Measurements from ENCODE around the gene TCF23. TPM values are rescaled to one million over a fixed set of nuclear protein-coding genes. Genes with fewer than 3 reads are reported as not detected.

Gene TCF23
- total and polyA plus RNA-seq, 4 donors, result under 0.01 to 0.05 (median 0.02) TPM; not detected in 1

DNA sequence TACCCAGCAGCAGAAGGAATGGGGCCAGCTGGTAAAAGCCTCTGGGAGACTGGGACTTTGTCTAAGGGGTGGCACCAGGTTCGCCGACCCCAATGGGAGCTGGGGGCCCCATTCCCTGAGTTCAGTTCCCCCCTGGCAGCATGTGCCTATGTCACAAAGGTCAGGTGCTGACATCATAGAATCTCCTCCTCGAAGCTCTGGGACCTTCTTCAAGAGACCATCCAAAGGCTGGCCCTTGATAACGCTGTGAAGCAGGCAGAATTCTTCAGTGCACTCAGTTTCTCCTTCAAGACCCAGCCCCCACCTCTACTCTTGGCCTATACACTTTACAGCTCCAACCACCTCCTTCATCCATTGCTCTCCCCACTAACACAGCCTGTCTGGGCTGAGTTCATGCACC is 9.5 kb upstream of the TCF23 start, which contains the start of gene PRR30:
Gene PRR30, minus strand, starts transcription at position 101 of the 400 bp plus-strand sequence. CDS start 1,081 bp downstream, outside the sequence.
- WGBS, result 81% methylated on average over 4 of the region's 4 CpGs
- H3K27me3 ChIP-seq (ENCODE audit: control insufficient read depth in 4 of 4, insufficient read depth in 4 of 4, low read length in 3 of 4), result peaks cover 0 to 2% (median 0%) of the 10 kb centered on the region in 4 donors
- no peaks in the 10 kb centered on the region for H3K36me3 ChIP-seq (ENCODE audit: control insufficient read depth in 4 of 4, insufficient read depth in 3 of 4, low read depth in 1 of 4, low read length in 3 of 4)
- DNase-seq (ENCODE audit: low spot score), result no peak
- TF ChIP-seq NR2F2 (IDR thresholded peaks at IDR 0.05) (no peak), JUND (IDR thresholded peaks at IDR 0.05) (no peak), HNF4G (IDR thresholded peaks at IDR 0.05) (no peak), EGR1 (IDR thresholded peaks at IDR 0.05; ENCODE audit: low read depth in 2 of 2) (no peak), SP1 (IDR thresholded peaks at IDR 0.05) (no peak), GABPA (IDR thresholded peaks at IDR 0.05 in 1 of 2, conservative IDR thresholded peaks at IDR 0.05 in 1 of 2) (no peak), RXRA (IDR thresholded peaks at IDR 0.05) (no peak), FOXA2 (IDR thresholded peaks at IDR 0.05) (no peak), RAD21 (IDR thresholded peaks at IDR 0.05) (no peak)
- TF ChIP-seq, protein P1, sequence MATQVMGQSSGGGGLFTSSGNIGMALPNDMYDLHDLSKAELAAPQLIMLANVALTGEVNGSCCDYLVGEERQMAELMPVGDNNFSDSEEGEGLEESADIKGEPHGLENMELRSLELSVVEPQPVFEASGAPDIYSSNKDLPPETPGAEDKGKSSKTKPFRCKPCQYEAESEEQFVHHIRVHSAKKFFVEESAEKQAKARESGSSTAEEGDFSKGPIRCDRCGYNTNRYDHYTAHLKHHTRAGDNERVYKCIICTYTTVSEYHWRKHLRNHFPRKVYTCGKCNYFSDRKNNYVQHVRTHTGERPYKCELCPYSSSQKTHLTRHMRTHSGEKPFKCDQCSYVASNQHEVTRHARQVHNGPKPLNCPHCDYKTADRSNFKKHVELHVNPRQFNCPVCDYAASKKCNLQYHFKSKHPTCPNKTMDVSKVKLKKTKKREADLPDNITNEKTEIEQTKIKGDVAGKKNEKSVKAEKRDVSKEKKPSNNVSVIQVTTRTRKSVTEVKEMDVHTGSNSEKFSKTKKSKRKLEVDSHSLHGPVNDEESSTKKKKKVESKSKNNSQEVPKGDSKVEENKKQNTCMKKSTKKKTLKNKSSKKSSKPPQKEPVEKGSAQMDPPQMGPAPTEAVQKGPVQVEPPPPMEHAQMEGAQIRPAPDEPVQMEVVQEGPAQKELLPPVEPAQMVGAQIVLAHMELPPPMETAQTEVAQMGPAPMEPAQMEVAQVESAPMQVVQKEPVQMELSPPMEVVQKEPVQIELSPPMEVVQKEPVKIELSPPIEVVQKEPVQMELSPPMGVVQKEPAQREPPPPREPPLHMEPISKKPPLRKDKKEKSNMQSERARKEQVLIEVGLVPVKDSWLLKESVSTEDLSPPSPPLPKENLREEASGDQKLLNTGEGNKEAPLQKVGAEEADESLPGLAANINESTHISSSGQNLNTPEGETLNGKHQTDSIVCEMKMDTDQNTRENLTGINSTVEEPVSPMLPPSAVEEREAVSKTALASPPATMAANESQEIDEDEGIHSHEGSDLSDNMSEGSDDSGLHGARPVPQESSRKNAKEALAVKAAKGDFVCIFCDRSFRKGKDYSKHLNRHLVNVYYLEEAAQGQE (IDR thresholded peaks at IDR 0.05), result no peak
- H3K9me3 ChIP-seq (ENCODE audit: control insufficient read depth in 4 of 4, low read length in 3 of 4), result no peaks in the 10 kb centered on the region
- H3K27ac ChIP-seq (ENCODE audit: low read depth in 1 of 2, low read length in 2 of 2), result no peak within 1 kb of the TSS
- H3K4me1 ChIP-seq (ENCODE audit: control insufficient read depth in 4 of 4, insufficient read depth in 4 of 4, low read length in 3 of 4), result no peaks in the 10 kb centered on the region
- H3K4me3 ChIP-seq (ENCODE audit: low read depth in 1 of 3, low read length in 3 of 3), result no peak within 1 kb of the TSS
- no peak within 1 kb of the TSS for H3K9ac ChIP-seq (ENCODE audit: low read depth in 1 of 2, low read length in 2 of 2)

GRCh38 chr2:27143285-27143684 is 5.5 kb upstream of the TCF23 start:
- Histone ChIP-seq H3K27me3 (ENCODE audit: control insufficient read depth in 4 of 4, insufficient read depth in 4 of 4, low read length in 3 of 4) (peaks cover 0 to 2% (median 0%) of the 10 kb centered on the region in 4 donors), H3K4me3 (ENCODE audit: low read depth in 1 of 3, low read length in 3 of 3) (no peak overlapping the region), H3K9me3 (ENCODE audit: control insufficient read depth in 4 of 4, low read length in 3 of 4) (no peaks in the 10 kb centered on the region), H3K4me1 (ENCODE audit: control insufficient read depth in 4 of 4, insufficient read depth in 4 of 4, low read length in 3 of 4) (no peaks in the 10 kb centered on the region), H3K27ac (ENCODE audit: low read depth in 1 of 2, low read length in 2 of 2) (no peak overlapping the region), H3K9ac (ENCODE audit: low read depth in 1 of 2, low read length in 2 of 2) (no peak overlapping the region), H3K36me3 (ENCODE audit: control insufficient read depth in 4 of 4, insufficient read depth in 3 of 4, low read depth in 1 of 4, low read length in 3 of 4) (no peaks in the 10 kb centered on the region)
- no peak for DNase-seq (ENCODE audit: low spot score)
- TF ChIP-seq RAD21 (IDR thresholded peaks at IDR 0.05), result no peak
- no peak for TF ChIP-seq TAF1 (conservative IDR thresholded peaks at IDR 0.05)
- TF ChIP-seq SP1 (IDR thresholded peaks at IDR 0.05), result no peak
- TF ChIP-seq GABPA (IDR thresholded peaks at IDR 0.05 in 1 of 2, conservative IDR thresholded peaks at IDR 0.05 in 1 of 2), result no peak
- no peak for TF ChIP-seq HNF4G (IDR thresholded peaks at IDR 0.05)
- TF ChIP-seq, protein P2, sequence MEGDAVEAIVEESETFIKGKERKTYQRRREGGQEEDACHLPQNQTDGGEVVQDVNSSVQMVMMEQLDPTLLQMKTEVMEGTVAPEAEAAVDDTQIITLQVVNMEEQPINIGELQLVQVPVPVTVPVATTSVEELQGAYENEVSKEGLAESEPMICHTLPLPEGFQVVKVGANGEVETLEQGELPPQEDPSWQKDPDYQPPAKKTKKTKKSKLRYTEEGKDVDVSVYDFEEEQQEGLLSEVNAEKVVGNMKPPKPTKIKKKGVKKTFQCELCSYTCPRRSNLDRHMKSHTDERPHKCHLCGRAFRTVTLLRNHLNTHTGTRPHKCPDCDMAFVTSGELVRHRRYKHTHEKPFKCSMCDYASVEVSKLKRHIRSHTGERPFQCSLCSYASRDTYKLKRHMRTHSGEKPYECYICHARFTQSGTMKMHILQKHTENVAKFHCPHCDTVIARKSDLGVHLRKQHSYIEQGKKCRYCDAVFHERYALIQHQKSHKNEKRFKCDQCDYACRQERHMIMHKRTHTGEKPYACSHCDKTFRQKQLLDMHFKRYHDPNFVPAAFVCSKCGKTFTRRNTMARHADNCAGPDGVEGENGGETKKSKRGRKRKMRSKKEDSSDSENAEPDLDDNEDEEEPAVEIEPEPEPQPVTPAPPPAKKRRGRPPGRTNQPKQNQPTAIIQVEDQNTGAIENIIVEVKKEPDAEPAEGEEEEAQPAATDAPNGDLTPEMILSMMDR (IDR thresholded peaks at IDR 0.05; ENCODE audit: low read depth, low read length, missing input control), result no peak
- TF ChIP-seq, protein P1 (IDR thresholded peaks at IDR 0.05), result no peak
- TF ChIP-seq RXRA (IDR thresholded peaks at IDR 0.05), result no peak
- TF ChIP-seq FOXA1 (IDR thresholded peaks at IDR 0.05), result no peak
- 80% methylated on average over 1 of the region's 1 CpG for WGBS

Data from liver (tissue), 9 donors.